A549 (cell line): ENCODE data around the gene SLIT3. TPM values are rescaled to one million over a fixed set of nuclear protein-coding genes. Genes with fewer than 3 reads are reported as not detected.

Source experiments
- ATAC-seq, 2 experiments: fragments of 200-7000 bp in 1 of 2; fragments of >200 bp in 1 of 2; cut with Nextera tagmentation in 1 of 2; cut with Tn5 transposase in 1 of 2; 3 replicates each; pipeline versions ENCODE4 v1.8.0 to v1.9.1; 2018 to 2020; ENCODE audit warnings: mild to moderate bottlenecking in 1 of 2, moderate library complexity in 1 of 2
- CTCF ChIA-PET: fragments of 300-600 bp; sonication (Branson Sonifier 250); formaldehyde crosslinking; extraction: SDS; loops from one replicate; lab custom pipeline; 2021; ENCODE audit warnings: antibody characterized with exemption, inconsistent platforms; lab: Yijun Ruan, JAX
- POLR2A ChIA-PET: fragments of 350-600 bp; formaldehyde crosslinking; extraction: SDS; loops from one replicate; lab custom pipeline; 2021; ENCODE audit warnings: antibody characterized with exemption, inconsistent platforms; lab: Yijun Ruan, JAX
- DNase-seq, 2 experiments: peaks; one replicate each; pipeline versions ENCODE4 v3.0.0 to v3.0.0-alpha.2; 2011 to 2016; ENCODE audit warnings: low read depth in 1 of 2, low spot score in 1 of 2
- FAIRE-seq: peaks from 2 replicates; lab custom pipeline; 2011; peaks lifted over from hg19 to GRCh38; lab: Jason Lieb, UNC
- H3K27ac ChIP-seq, 2 experiments: fragments of >200 bp; sonication (Bioruptor Twin); formaldehyde crosslinking; 3 replicates each; pipeline ENCODE4 v1.5.1; 2016 to 2017
- H3K4me1 ChIP-seq: fragments of >200 bp; sonication (Bioruptor Twin); formaldehyde crosslinking; 3 replicates; pipeline ENCODE4 v1.6.1; 2016
- H3K4me2 ChIP-seq: fragments of >200 bp; sonication (Bioruptor Twin); formaldehyde crosslinking; 3 replicates; pipeline ENCODE4 v1.6.1; 2016
- H3K4me3 ChIP-seq: fragments of >200 bp; sonication (Bioruptor Twin); formaldehyde crosslinking; 3 replicates; pipeline ENCODE4 v1.5.1; 2016
- H3K9me3 ChIP-seq: fragments of >200 bp; sonication (Bioruptor Twin); formaldehyde crosslinking; 3 replicates; pipeline ENCODE4 v1.6.1; 2016
- BHLHE40 ChIP-seq: IDR thresholded peaks from 2 replicates; pipeline ENCODE4 v1.6.1; 2012; ENCODE audit warnings: low read depth, low read length, inconsistent platforms
- CEBPB ChIP-seq, 2 experiments: fragments of >200 bp in 1 of 2; sonication (Bioruptor Twin) in 1 of 2; formaldehyde crosslinking in 1 of 2; IDR thresholded peaks; 2 replicates each; pipeline ENCODE4 v1.6.1; 2012 to 2016
- EHF ChIP-seq: fragments of 250-450 bp; sonication (Bioruptor Pico); IDR thresholded peaks from 2 replicates; pipeline ENCODE4 v1.5.0; 2020; ENCODE audit warnings: mild to moderate bottlenecking
- ESRRA ChIP-seq: fragments of 150-350 bp; IDR thresholded peaks from 2 replicates; pipeline ENCODE4 v1.6.1; 2014; ENCODE audit warnings: mild to moderate bottlenecking, low read length, borderline replicate concordance
- FOSB ChIP-seq: fragments of 250-450 bp; sonication (Bioruptor Pico); IDR thresholded peaks from 2 replicates; pipeline ENCODE4 v1.5.0; 2020; ENCODE audit warnings: mild to moderate bottlenecking, moderate library complexity
- FOXS1 ChIP-seq: fragments of 250-450 bp; sonication (Bioruptor Pico); IDR thresholded peaks from 2 replicates; pipeline ENCODE4 v1.5.0; 2020; ENCODE audit warnings: mild to moderate bottlenecking, moderate library complexity
- GATA3 ChIP-seq: IDR thresholded peaks from 2 replicates; pipeline ENCODE4 v1.6.1; 2012; ENCODE audit warnings: borderline replicate concordance
- HEYL ChIP-seq: fragments of 250-450 bp; sonication (Bioruptor Pico); IDR thresholded peaks from 2 replicates; pipeline ENCODE4 v1.8.0; 2021; ENCODE audit warnings: mild to moderate bottlenecking, moderate library complexity
- HOXA7 ChIP-seq: fragments of 250-450 bp; sonication (Bioruptor Pico); IDR thresholded peaks from 2 replicates; pipeline ENCODE4 v1.5.0; 2020; ENCODE audit warnings: mild to moderate bottlenecking, moderate library complexity
- JUNB ChIP-seq: fragments of >200 bp; sonication (Bioruptor Twin); formaldehyde crosslinking; IDR thresholded peaks from 2 replicates; pipeline ENCODE4 v1.6.1; 2016
- KDM5A ChIP-seq: fragments of 200-600 bp; sonication (generic); IDR thresholded peaks from 2 replicates; pipeline ENCODE4 v1.6.1; 2016; ENCODE audit warnings: antibody characterized with exemption, mild to moderate bottlenecking
- MAFK ChIP-seq: fragments of 450-650 bp; IDR thresholded peaks from 2 replicates; pipeline ENCODE4 v1.6.1; 2014; ENCODE audit not compliant: partially characterized antibody
- MAX ChIP-seq: IDR thresholded peaks from 2 replicates; pipeline ENCODE4 v1.6.1; 2012
- MYC ChIP-seq: IDR thresholded peaks from 2 replicates; pipeline ENCODE4 v1.6.1; 2012; ENCODE audit warnings: mild to moderate bottlenecking, inconsistent platforms, low read length, improper control_type of control experiment, borderline replicate concordance
- NR3C1 ChIP-seq: fragments of >200 bp; sonication (Bioruptor Twin); formaldehyde crosslinking; IDR thresholded peaks from 3 replicates; pipeline ENCODE4 v1.6.1; 2017
- PBX3 ChIP-seq: IDR thresholded peaks from 2 replicates; pipeline ENCODE4 v1.6.1; 2012
- PHF8 ChIP-seq: fragments of 200-600 bp; sonication (generic); IDR thresholded peaks from 2 replicates; pipeline ENCODE4 v1.6.1; 2016; ENCODE audit warnings: low read depth, mild to moderate bottlenecking, antibody characterized with exemption, moderate library complexity, borderline replicate concordance
- RARB ChIP-seq: fragments of 250-450 bp; sonication (Bioruptor Pico); IDR thresholded peaks from 2 replicates; pipeline ENCODE4 v1.8.0; 2021; ENCODE audit warnings: mild to moderate bottlenecking, moderate library complexity
- RFX5 ChIP-seq: fragments of 450-650 bp; IDR thresholded peaks from 2 replicates; pipeline ENCODE4 v1.7.1; 2014; ENCODE audit warnings: antibody characterized with exemption, mild to moderate bottlenecking, moderate library complexity
- SMC3 ChIP-seq: fragments of >200 bp; sonication (Bioruptor Twin); formaldehyde crosslinking; IDR thresholded peaks from 3 replicates; pipeline ENCODE4 v1.6.1; 2018; ENCODE audit warnings: inconsistent platforms
- TFCP2L1 ChIP-seq: fragments of 250-450 bp; sonication (Bioruptor Pico); IDR thresholded peaks from 2 replicates; pipeline ENCODE4 v1.5.0; 2021; ENCODE audit warnings: mild to moderate bottlenecking
- TP53 ChIP-seq: fragments of 250-450 bp; sonication (Bioruptor Pico); IDR thresholded peaks from 2 replicates; pipeline ENCODE4 v1.5.0; 2021; ENCODE audit warnings: mild to moderate bottlenecking, moderate library complexity
- USF2 ChIP-seq: fragments of 450-650 bp; IDR thresholded peaks from 2 replicates; pipeline ENCODE4 v1.6.1; 2014; ENCODE audit warnings: antibody characterized with exemption
- ZC3H11A ChIP-seq: fragments of 450-650 bp; IDR thresholded peaks from 2 replicates; pipeline ENCODE4 v1.6.1; 2014; ENCODE audit warnings: antibody characterized with exemption, mild to moderate bottlenecking
- ZNF302 ChIP-seq: fragments of 250-450 bp; sonication (Bioruptor Pico); IDR thresholded peaks from 2 replicates; pipeline ENCODE4 v1.9.0; 2021; ENCODE audit warnings: inconsistent platforms, mild to moderate bottlenecking, moderate library complexity
- WGBS: methylation state at CpG from one replicate; pipeline ENCODE4 v1.1.6; 2017; ENCODE audit errors: missing lambda C conversion rate; 5-methylcytosine and 5-hydroxymethylcytosine counted together
- polyA plus RNA-seq, 4 experiments: library from polyadenylated mRNA; depleted of rRNA in 3 of 4; stranded (reverse); fragments of >200 nt; fragmentation: RNase III in 1 of 4; extraction: RNeasy Plus Mini Kit Qiagen cat#74134 plus additional on column Dnase treatment in 1 of 4; gene quantifications; 2 replicates in 3 of 4; 3 replicates in 1 of 4; pipeline ENCODE4 v1.2.3, GENCODE V29; 2011 to 2017

SLIT3 gene
- polyA plus RNA-seq, 2 of the 4 experiments (the other 2 are of a cell fraction), result 12.7 to 22.9 TPM

- TF ChIP-seq MAX (no peak), ESRRA (no peak)
Measured at GRCh38 chr5:169178274-169178673, 122.7 kb downstream of the SLIT3 start (continued).

- CTCF ChIA-PET, result interaction anchor here (0.6 to 1.5 kb wide), 2 partner anchors 8 to 186 kb away, joined by 3 to 4 read pairs; no protein-coding TSS in a partner anchor
- Histone ChIP-seq H3K27ac (no peak overlapping the region), H3K4me1 (peaks cover 11% of the 10 kb centered on the region; the same call in 1 of the 3 replicates), H3K9me3 (no peaks in the 10 kb centered on the region), H3K4me3 (no peak overlapping the region), H3K4me2 (no peak overlapping the region)
- TF ChIP-seq JUNB (no peak), HEYL (CRISPR knock-in tag) (no peak), PBX3 (no peak), RARB (CRISPR knock-in tag) (no peak), HOXA7 (no peak), GATA3 (no peak), USF2 (no peak), TP53 (CRISPR knock-in tag) (no peak), KDM5A (no peak), SMC3 (no peak), CEBPB (IDR thresholded peaks at IDR 0.05) (no peak), ZNF302 (CRISPR knock-in tag) (no peak), MAFK (no peak), PHF8 (no peak), ZC3H11A (no peak), ESRRA (no peak)
- ATAC-seq, result no peak
- WGBS, result 69% methylated on average over 5 of the region's 5 CpGs
- no peak for FAIRE-seq
- POLR2A ChIA-PET, result no interaction called here
- DNase-seq, result no peak
Measured at GRCh38 chr5:169176709-169177694, 123.9 kb downstream of the SLIT3 start.

- Histone ChIP-seq H3K4me3 (no peak overlapping the region), H3K27ac (no peak overlapping the region), H3K4me2 (no peak overlapping the region), H3K9me3 (no peaks in the 10 kb centered on the region), H3K4me1 (0 out of 3 replicates have a peak, but pooled peaks cover 4% of the 10 kb centered on the region)
- CTCF ChIA-PET, result interaction anchor here (1.5 kb wide), 1 partner anchor 9 kb away, joined by 4 read pairs; no protein-coding TSS in a partner anchor
- ATAC-seq, result no peak
- no peak for DNase-seq
- TF ChIP-seq NR3C1 (no peak), EHF (CRISPR knock-in tag) (no peak), KDM5A (no peak), FOSB (CRISPR knock-in tag) (no peak), FOXS1 (CRISPR knock-in tag) (no peak), USF2 (no peak), MYC (no peak), RFX5 (no peak), BHLHE40 (no peak), ZC3H11A (no peak), TFCP2L1 (CRISPR knock-in tag) (no peak)
- 94% methylated on average over 3 of the region's 3 CpGs for WGBS
- POLR2A ChIA-PET, result no interaction called here
- FAIRE-seq, result no peak
Measured at GRCh38 chr5:169175733-169176132, 125.2 kb downstream of the SLIT3 start.
